ENCODE results near the gene TANGO2. TPM values are rescaled to one million over a fixed set of nuclear protein-coding genes. Genes with fewer than 3 reads are reported as not detected.

Gene TANGO2
- total RNA-seq, 1 donor from 2014 or later, result 12.5 TPM

DNA sequence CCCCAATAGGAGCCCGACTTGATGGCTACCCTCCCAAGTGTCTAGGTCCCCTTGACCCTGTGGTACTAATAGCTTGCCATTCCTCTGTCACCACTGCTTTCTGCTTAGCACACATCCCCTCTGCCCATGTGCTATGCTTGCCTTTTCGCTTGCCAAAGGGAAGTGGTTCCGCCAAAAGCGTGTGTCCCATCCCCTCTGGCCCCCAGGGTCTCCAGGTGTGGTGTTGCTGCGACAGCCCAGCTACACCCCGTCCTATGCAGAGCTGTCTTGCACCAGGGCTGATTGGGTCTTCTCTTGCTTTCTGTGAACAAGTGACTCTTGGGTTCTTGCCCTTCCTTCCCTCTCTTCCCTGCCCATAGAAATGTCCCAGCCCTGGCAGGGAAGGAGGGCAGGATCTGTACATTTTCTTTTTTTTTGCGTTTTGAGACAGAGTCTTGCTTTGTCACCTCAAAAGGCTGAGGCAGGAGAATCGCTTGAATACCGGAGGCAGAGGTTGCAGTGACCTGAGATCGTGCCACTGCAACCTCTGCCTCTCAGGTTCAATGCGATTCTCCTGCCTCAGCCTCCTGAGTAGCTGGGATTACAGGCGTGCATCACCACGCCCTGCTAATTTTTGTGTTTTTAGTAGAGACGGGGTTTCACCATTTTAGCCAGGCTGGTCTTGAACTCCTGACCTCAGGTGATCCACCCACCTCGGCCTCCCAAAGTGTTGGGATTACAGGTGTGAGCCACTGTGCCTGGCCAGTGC is 3.9 kb downstream of the TANGO2 start:
- DNase-seq (ENCODE audit: low spot score), result no peak
- no peak for ATAC-seq

DNA sequence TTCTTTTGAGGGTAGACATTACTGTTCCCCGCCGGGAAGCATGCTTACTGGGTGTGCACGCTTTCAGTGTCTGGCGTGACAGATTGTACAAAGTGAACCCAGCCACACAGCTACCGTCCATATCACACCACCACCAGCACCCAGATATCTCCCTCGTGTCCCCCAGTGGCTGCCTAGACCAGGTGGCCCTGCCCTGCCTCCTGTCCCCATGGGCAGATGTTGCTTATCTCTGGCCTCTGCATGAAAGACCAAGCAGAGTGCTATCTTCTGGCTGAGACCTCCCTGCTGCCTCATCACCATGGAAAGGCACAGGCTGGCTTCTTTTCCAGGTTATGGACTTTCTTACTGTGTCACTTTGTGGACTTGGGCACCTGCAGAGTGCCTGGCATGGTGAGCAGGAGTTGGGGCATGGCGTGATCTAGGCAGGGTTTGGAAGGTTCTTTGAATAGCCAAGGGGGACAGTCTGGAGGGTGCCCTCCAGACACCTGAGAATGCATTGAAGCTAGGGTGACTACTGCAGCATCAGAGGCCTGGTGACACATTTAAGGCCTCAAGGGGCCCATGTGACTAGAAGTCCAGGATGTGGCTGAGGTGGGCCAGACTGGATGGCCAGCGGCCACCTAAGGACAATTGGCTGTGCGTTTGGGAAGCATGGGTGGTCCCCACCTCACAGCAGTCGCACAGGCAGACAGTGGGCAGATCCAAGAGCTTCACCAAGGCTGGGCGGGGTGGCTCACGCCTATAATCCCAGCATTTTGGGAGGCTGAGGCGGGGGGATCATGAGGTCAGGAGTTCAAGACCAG is 4.7 kb downstream of the TANGO2 start:
- no peak for DNase-seq (ENCODE audit: low spot score)
- no peak for ATAC-seq

DNA sequence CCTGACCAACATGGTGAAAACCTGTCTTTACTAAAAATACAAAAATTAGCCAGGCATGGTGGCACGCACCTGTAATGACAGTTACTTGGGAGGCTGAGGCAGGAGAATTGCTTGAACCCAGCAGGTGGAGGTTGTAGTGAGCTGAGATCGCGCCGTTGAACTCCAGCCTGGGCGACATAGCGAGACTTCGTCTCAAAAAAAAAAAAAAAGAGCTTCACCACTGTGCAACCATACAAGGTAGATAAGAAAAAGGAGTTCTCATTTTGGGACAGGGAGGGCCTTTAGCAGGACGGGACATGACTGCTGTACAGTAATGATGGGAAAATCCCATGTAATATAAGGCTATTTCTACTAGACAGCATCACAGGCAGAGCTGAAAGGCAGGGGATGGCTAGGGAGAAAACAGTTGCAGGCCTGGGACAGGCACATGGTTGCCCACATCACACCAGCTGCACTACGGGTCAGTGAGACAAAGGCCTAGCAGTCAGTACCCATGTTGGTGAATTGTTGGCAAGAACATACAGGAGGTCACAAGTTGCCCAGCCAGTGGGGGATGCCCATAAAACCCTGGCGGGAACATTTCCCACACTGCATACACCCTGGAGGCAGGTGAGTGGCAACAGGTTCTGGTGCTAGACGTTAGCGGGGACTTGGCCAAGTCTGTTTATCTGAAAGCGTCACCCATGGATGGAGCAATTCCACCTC is 5.4 kb downstream of the TANGO2 start:
- ATAC-seq (peak; percentile 19), DNase-seq (ENCODE audit: low spot score) (no peak)

DNA sequence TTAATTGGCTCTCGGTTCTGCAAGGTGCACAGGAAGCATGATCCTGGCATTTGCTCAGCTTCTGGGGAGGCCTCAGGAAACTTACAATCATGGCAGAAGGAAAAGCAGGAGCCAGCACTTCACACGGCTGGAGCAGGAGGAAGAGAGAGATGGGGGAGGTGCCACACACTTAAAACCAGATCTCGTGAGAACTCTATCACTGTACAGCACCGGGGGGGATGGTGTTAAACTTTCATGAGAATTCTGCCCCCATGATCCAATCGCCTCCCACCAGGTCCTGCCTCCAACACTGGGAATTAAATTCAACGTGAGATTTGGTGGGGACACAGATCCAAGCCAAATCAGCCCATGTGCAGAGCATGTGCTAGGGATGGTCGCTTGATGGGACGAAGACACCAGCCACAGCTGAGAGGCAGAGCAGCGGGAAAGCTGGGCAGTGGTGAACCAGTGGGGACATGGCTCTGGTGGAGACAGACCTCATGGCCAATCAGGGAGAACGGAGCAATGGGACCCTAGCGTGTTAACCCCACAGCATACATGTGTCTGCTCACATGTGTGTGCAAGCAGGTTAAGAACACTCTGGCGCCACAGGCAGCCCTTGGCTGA is 6.2 kb downstream of the TANGO2 start:
- ATAC-seq (no peak), DNase-seq (ENCODE audit: low spot score) (no peak)

DNA sequence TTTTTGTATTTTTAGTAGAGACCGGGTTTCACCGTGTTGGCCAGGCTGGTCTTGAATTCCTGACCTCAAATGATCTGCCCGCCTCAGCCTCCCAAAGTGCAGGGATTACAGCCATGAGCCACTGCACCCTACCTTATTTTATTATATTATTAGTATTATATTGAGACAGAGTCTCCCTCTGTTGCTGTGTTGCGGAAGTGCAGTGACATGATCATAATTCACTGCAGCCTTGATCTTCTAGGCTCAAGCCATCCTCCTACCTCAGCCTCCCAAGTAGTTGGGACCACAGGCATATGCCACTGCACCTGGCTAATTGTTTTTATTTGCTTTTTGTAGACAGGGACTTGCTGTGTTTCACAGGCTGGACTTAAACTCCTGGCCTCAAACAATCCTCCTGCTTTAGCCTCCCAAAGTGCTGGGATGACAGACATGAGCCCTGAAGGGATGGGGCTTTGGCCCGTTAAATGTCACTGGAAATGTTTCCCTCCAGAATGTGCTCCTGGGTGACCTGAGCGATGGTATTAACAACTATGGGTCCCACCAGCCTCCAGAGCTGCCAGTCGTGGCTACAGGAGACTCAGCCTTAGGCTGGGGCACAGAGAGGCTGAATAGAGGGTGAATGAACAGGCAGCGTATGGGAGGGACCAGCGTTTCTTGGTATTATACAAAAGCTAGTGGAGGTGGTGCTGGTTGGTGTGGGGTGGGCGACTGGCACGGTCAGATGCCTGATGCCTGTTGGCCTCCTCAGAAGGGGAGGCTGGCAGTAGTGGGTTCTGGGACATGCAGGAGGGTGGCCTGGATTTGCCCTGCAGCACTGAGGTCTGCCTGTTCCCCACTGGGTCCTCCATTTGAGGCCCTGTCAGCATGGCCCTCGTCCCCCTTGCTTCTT is 7.3 kb downstream of the TANGO2 start:
- DNase-seq (ENCODE audit: low spot score), result no peak
- peak; percentile 29 for ATAC-seq

DNA sequence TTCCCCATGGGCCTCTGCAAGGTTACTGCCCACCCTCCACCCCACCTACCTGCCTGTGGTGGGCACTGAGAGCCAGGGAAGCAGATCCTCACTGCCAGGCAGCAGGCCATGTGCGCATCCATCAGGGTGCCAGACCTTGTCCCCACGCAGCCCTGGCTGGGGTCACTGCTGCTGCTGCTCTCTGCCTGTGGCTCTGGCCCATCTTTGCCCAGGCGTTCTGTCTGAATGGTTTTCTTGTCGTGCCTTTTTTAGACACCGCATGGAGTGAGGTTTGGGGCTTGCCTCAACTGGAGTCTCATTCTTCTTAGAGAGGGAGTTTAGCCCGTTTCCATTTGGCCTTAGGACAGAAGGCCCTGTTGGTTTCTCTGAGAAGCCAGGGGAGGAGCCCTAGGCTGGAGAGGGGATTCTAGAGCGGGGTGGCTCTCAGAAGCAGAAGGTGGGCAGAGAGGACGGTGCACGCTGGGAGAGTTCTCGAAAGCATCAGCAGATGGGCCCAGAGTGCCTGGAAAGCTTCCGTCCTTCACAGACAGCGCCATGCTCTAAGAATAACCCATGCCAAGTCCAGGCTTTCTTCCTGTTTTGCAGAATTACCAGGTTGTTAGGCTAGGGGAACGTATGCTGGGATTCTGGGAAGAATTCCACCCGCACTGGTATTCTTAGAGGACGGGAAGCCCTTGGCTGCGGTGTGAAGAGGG is 8.1 kb downstream of the TANGO2 start:
- no peak for ATAC-seq

DNA sequence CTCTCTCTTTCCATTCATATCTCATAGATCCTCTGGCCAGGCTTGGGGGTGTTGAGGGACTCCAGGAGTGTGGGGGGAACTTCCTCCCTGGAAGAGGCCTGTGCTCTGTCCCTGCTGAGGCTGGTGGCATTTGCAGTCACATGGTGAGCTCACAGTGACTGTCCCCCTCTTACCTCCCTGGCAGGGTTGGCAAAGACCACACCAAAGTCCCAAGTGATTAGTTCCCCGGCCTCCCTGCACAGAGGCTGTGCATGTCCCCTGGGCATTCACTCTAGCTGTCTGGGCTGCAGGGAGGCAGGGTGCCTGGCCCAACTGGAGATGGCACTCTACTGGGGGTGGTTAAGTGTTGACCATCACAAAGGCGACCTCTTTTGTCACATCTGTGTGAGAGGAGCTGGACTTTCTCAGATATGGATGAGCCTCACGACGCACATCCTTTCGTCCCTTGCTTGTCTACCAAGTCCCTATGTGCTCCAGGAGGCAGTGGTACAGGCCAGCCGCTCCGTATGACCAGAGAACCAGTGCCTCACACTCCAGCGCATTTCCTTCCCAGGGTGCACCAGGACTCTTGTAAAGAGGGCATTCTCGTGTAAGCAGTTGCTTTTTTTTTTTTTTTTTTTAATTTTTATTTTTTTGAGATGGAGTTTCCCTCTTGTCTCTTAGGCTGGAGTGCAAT is 8.8 kb downstream of the TANGO2 start:
- ATAC-seq, result no peak
- no peak for DNase-seq (ENCODE audit: low spot score)

More for the DNA sequence above, 8.1 kb downstream of the TANGO2 start:
- no peak for DNase-seq (ENCODE audit: low spot score)

DNA sequence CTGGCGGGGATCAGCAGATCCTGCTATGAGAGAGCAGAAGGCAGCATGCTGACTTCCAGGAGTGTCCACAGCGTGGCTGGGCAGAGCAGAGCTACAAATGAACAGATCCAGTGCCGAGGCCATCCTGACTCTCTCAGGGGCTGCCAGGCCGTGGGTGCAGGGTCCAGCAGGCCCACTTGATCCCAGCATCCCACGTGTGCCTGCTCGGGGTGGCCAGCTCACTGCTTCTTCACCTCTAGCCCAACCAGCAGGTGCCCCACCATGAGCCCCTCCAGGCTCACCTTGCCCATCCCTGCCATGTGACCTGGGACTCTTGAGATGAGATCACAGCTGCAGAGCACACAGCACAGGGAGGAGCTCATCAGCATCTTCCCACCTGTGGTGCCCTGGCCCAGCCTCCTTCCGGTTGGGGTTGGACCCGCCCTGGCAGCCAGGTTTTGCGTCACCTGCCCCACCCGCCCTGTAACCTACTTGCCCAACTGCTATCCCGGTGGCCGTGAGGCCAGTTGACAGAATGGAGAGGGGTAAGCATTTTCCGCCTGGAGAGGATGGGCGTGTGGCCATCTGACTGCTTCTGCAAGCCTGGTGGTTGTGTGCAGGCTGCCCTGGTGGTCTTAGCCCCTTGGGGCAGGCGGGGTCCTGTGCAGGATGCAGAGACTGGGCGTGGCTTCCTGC is 11.0 kb downstream of the TANGO2 start:
- no peak for DNase-seq (ENCODE audit: low spot score)
- no peak for ATAC-seq

DNA sequence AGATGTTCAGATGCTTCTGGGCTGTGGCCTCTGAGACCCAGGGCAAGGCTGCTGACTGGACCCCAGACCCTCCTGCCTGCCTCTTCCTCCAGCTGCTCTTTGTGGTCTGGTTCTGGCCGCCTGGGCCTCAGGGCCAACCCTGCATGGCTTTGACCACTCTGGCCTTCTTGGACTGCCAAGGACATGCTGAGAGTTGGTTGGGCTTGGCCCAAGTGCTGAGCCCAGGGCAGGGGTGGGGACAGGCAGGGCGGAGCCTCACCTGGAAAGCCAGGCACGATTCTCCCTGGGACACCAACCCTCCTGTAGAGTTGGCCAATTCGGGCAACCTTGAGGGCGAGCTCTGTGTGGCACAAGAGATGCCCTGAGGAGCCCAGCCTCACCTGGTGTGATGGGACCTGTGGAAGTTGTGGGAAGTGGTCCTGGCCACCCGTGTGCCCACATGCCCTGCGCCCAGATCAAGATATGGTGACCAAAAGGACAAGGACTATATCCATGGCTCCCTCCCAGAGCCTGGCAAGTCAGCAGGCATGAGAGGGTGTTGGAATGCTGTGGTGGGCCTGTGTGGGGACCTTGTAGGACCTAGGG is 11.6 kb downstream of the TANGO2 start:
- ATAC-seq (no peak), DNase-seq (ENCODE audit: low spot score) (no peak)

DNA sequence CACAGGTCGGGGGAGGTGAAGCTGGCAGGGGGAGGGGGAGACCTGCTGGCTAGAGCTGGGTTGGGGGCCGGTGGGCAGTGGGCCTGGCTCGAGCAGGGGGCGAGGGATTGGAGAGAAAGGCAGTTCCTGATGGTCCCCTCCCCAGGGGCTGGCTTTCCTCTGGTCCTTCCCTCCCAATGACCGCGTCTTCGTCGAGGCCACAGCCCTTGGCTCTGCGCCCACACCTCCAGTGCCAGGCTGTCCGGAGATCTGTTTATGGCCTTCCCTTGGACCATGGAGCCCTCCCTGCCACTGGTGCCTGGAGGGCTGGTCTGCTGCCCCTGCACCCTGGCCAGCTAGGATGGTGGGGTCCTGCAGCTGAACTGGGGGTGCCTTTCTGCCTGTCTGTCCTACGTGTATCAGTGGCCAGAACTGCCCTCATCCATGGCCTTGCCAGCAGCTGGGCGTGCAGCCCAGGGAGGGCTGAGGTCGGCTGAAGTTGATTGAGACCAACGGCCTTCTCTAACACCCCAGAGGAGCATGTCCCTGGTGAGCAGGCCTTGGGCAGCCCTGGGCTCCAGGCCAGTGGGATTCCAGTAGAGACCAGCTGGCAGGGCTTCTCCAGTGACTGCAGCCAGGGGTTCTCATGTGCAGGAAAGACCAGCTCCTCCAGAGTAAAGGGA is 12.3 kb downstream of the TANGO2 start:
- ATAC-seq, result peak; percentile 92
- DNase-seq (ENCODE audit: low spot score), result peak; percentile 93

DNA sequence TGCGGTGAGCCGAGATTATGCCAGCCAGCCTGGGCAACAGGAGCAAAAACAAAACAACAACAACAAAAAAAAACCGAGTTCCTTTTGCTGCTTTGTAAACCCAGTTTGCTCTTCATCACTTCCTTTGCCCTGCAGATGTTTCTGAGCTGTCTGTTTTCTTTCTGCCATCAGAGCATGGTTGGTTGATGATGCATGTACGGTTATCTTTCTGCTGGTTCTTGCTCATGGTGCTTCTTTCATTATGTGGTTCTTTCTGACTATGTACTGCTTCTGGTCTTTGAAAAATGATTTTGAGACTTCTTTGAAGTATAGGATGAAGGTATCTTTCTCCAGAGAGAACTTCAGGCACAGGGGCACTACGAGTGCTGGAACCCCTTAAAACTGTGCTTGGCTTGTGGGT is 13.2 kb downstream of the TANGO2 start:
- ATAC-seq, result no peak
- no peak for DNase-seq (ENCODE audit: low spot score)

DNA sequence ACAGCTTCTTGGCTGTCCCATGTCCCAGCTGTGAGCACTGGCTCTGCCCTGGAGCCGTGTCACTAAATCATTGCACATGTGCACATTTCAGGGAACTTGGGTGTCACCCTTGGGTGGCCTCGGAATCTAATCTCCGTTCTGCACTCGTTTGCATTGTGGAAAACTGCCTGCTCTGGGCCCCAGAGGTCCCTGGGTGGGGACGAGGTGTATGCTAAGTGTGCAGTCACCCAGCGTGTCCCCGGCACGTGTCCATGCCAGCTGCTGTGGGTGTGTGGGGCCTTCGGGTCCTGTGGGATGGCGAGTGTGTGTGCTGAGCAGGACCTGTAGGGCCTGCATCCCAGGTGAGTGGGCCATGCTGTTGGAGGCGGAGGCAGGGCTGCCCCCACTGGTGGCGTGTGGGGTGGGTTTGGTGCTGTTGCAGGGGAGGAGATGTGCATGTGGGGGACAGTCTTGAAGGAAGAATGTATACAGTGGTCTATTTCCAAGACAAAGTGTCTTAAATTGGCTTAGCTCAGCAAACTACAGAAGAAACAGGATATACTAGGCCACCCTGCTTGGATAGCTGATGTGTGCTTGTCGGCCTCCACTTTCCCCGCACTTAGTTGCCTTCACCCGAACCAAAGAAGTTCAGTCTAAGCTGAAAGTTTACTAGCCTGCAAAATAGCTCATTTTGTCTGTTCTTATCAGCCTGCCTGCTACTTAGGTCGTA is 14.6 kb downstream of the TANGO2 start:
- DNase-seq (ENCODE audit: low spot score) (no peak), ATAC-seq (no peak)

DNA sequence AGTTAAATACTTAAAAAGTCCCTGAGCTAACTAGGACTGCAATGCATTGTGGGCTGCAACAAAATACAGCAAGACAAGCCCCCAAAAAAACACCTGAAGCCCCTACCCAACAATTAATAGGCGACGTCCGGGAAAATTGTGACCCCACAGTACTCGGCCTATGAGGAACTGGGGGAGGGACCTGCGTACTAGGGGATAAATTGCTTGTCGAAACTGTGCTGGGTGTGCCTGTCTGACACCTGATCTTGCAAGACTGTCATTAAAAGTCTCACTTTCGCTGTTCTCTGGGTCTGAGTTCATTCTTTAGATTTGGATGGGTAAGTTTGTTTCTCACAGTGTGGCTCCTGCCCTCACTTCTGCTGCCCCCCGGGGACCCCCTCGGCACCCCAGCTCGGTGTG is 15.2 kb downstream of the TANGO2 start:
- ATAC-seq (no peak), DNase-seq (ENCODE audit: low spot score) (no peak)

DNA sequence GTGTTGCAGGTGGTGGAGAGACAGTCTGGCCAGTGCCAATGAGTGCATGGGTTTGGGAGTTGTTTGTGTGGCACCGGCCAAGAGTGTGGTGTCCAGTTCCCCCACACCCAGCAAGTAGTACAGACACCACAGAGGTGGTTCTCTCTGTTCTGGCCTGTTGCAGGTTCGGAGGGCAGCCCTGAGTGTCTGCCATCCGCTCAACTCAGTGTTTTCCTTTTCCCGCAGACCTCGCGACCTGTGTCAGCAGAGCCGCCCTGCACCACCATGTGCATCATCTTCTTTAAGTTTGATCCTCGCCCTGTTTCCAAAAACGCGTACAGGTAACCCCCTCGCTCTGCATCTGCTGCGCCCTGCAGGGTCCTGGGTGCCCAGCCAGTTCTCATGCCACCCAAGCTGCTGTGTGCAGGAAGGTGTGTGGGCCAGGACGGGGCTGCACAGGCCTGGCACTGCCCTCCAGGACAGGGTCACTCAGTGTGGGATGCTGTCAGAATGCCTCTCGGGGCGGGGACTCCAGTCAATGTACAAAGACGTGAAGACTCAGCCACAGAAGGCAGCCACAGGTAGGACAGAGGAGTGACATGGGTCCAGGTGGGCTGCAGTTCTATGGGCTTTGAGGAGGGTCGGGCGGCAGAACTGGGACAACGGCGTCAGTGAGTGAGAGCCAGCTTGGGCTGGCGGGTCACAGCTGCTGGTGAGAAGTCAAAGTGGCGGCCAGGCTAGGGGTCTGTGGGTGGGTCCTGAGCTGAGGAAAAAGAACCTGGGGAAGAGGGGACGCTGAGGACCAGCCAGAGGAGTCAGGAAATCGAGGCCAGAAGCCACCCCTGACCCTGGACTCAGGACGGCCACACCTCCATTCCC is 15.9 kb downstream of the TANGO2 start:
- no peak for ATAC-seq

DNA sequence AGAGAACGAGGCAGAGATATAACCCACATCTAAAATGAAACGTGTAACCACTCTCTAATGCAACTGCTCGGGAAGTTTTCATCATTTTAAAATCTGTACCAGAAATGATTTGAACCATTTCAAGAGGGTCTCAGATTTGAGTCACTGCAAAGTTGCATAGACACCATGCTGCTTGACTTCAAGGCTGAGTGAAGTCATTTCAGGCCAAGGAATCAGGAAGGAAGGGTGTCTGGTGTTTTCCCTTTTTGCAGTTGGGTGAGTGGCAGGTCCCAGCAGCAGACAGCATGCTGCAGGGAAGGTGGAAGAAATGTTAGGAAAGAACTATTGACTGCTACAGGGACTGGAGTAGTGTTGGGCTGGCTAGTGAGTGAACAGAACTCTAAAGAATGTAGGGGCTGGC is 16.5 kb downstream of the TANGO2 start:
- DNase-seq (ENCODE audit: low spot score) (no peak), ATAC-seq (no peak)

More for the DNA sequence above, 15.9 kb downstream of the TANGO2 start:
- DNase-seq (ENCODE audit: low spot score), result no peak

DNA sequence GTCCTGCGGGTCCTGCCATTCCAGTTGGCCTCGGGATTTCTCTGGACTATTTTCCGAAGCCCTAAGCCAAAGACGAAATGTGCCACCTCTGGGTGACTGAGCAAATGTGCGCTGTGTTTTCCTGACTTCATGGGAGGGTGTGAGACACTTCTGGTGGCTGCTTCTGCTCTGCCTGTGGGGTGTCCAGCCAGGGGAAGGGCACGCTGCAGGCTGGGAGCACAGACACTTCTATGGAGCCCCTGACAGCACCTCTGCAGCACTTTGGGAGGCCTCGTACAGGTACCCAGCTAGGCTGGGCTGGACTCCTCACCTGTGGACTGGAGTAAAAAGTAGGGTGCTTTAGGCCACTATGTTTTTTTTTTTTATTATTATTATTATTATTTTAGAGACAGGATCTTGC is 17.7 kb downstream of the TANGO2 start:
- DNase-seq (ENCODE audit: low spot score), result no peak

More for the DNA sequence above, 17.7 kb downstream of the TANGO2 start:
- ATAC-seq, result no peak

All from left lobe of liver (tissue), 2 donors.